Measurements from ENCODE around the gene MPV17L2.
A peak's percentile ranks its signal among the peaks of the same experiment; 100 is the strongest.
"Not testable (repeated sequence)": the region's sequence is repeated elsewhere in the genome, so short reads cannot be mapped to it uniquely, and the experiment has no call there.

The MPV17L2 gene

GRCh38 chr19:18192673-18193387 is at the start of gene MPV17L2:
MPV17L2 (plus strand) TSS chr19:18193218; CDS start chr19:18193282, 64 bp downstream.
- peak; percentile 100 for DNase-seq (ENCODE audit: low spot score)

GRCh38 chr19:18143902-18144301 is 49.1 kb upstream of the MPV17L2 start:
- DNase-seq (ENCODE audit: low spot score), result no peak

GRCh38 chr19:18144361-18144760 is 48.7 kb upstream of the MPV17L2 start:
- no peak for DNase-seq (ENCODE audit: low spot score)

- no peak for DNase-seq (ENCODE audit: low spot score)
Measured at GRCh38 chr19:18144906-18145305, 48.1 kb upstream of the MPV17L2 start.

GRCh38 chr19:18145391-18145999 is 47.5 kb upstream of the MPV17L2 start:
- DNase-seq (ENCODE audit: low spot score), result no peak

- DNase-seq (ENCODE audit: low spot score), result no peak
Measured at GRCh38 chr19:18147396-18147795, 45.6 kb upstream of the MPV17L2 start.

- DNase-seq (ENCODE audit: low spot score), result no peak
Measured at GRCh38 chr19:18149596-18149975, 43.4 kb upstream of the MPV17L2 start.

GRCh38 chr19:18150776-18151624 is 42.0 kb upstream of the MPV17L2 start:
- no peak for DNase-seq (ENCODE audit: low spot score)

GRCh38 chr19:18152442-18152816 is 40.6 kb upstream of the MPV17L2 start:
- DNase-seq (ENCODE audit: low spot score), result peak; percentile 99

- DNase-seq (ENCODE audit: low spot score), result peak; percentile 99
Measured at GRCh38 chr19:18152817-18153555, 40.0 kb upstream of the MPV17L2 start, which contains the start of gene PIK3R2. PIK3R2 (plus strand) TSS chr19:18153163; CDS start chr19:18155880, 2,717 bp downstream.

GRCh38 chr19:18153556-18154134 is 39.4 kb upstream of the MPV17L2 start:
- DNase-seq (ENCODE audit: low spot score), result no peak

GRCh38 chr19:18155095-18156087 is 37.6 kb upstream of the MPV17L2 start:
- no peak for DNase-seq (ENCODE audit: low spot score)

GRCh38 chr19:18156268-18156667 is 36.8 kb upstream of the MPV17L2 start:
- no peak for DNase-seq (ENCODE audit: low spot score)

- DNase-seq (ENCODE audit: low spot score), result no peak
Measured at GRCh38 chr19:18156841-18157464, 36.1 kb upstream of the MPV17L2 start.

GRCh38 chr19:18157465-18158063 is 35.5 kb upstream of the MPV17L2 start:
- DNase-seq (ENCODE audit: low spot score), result no peak

- DNase-seq (ENCODE audit: low spot score), result no peak
Measured at GRCh38 chr19:18158467-18158866, 34.6 kb upstream of the MPV17L2 start.

GRCh38 chr19:18159059-18159616 is 33.9 kb upstream of the MPV17L2 start:
- DNase-seq (ENCODE audit: low spot score), result not testable (repeated sequence)

- DNase-seq (ENCODE audit: low spot score), result no peak
Measured at GRCh38 chr19:18159810-18160209, 33.2 kb upstream of the MPV17L2 start.

GRCh38 chr19:18160493-18160970 is 32.5 kb upstream of the MPV17L2 start:
- DNase-seq (ENCODE audit: low spot score), result no peak
